B cell (primary cell): ENCODE measurements around the gene F13A1. TPM values are rescaled to one million over a fixed set of nuclear protein-coding genes. Genes with fewer than 3 reads are reported as not detected.

ENCODE experiments used
- ATAC-seq: fragments of 200-7000 bp; cut with Tn5 transposase; one replicate; pipeline ENCODE4 v1.10.0; 2021; ENCODE audit warnings: low read depth, mild to moderate bottlenecking, moderate number of reproducible peaks, moderate library complexity
- CTCF ChIA-PET: fragments of 350-600 bp; sonication (Branson Sonifier 250); formaldehyde crosslinking; loops from one replicate; lab custom pipeline; 2021; ENCODE audit warnings: antibody characterized with exemption, inconsistent platforms; lab: Charles Lee
- POLR2A ChIA-PET: fragments of 350-600 bp; sonication (Branson Sonifier 250); formaldehyde crosslinking; loops from one replicate; lab custom pipeline; 2021; ENCODE audit warnings: antibody characterized with exemption; lab: Charles Lee
- DNase-seq: peaks from one replicate; pipeline ENCODE4 v3.0.0; 2013
- H2AFZ ChIP-seq: 2 replicates; pipeline ENCODE4 v1.6.1; 2012; ENCODE audit warnings: mild to moderate bottlenecking, low read depth, low read length; ENCODE audit not compliant: insufficient read depth, poor library complexity, severe bottlenecking
- H3K27ac ChIP-seq, 2 donors: 1 replicate in 1 of 2; 2 replicates in 1 of 2; pipeline ENCODE4 v1.5.1; 2012 to 2013; ENCODE audit warnings: low read length in 2 of 2, mild to moderate bottlenecking in 2 of 2, moderate library complexity in 1 of 2
- H3K27me3 ChIP-seq, 4 experiments: fragments of 200-600 bp in 1 of 4; sonication (generic) in 1 of 4; replicated peaks in 1 of 4; 1 replicate in 2 of 4; 2 replicates in 2 of 4; pipeline versions ENCODE4 v1.6.1 to v1.7.0; 2013 to 2016; ENCODE audit warnings: low read length in 3 of 4, mild to moderate bottlenecking in 2 of 4, mixed read lengths in 1 of 4, moderate library complexity in 1 of 4; ENCODE audit not compliant: insufficient read depth in 4 of 4, control insufficient read depth in 3 of 4; ENCODE audit errors: control extremely low read depth in 1 of 4
- H3K36me3 ChIP-seq, 2 experiments: replicated peaks in 1 of 2; 1 replicate in 1 of 2; 2 replicates in 1 of 2; pipeline versions ENCODE4 v1.6.1 to v1.7.1; 2013; ENCODE audit warnings: low read length in 1 of 2; ENCODE audit not compliant: insufficient read depth in 2 of 2, control insufficient read depth in 1 of 2; ENCODE audit errors: control extremely low read depth in 1 of 2, extremely low read depth in 1 of 2
- H3K4me1 ChIP-seq, 2 donors: fragments of 200-600 bp in 1 of 2; sonication (generic) in 1 of 2; 1 replicate in 1 of 2; 2 replicates in 1 of 2; pipeline versions ENCODE4 v1.5.1 to v1.6.1; 2013 to 2017; ENCODE audit warnings: low read length in 2 of 2; ENCODE audit not compliant: control insufficient read depth in 2 of 2, insufficient read depth in 2 of 2
- H3K4me2 ChIP-seq: replicated peaks from 2 replicates; pipeline ENCODE3; 2012; ENCODE audit warnings: mild to moderate bottlenecking, low read depth, low read length; ENCODE audit not compliant: poor library complexity, severe bottlenecking
- H3K4me3 ChIP-seq, 5 experiments: fragments of 200-600 bp in 1 of 5; sonication (generic) in 1 of 5; 1 replicate in 3 of 5; 2 replicates in 2 of 5; pipeline versions ENCODE4 v1.5.1 to v1.7.0; 2011 to 2016; ENCODE audit warnings: low read length in 4 of 5, mild to moderate bottlenecking in 4 of 5, low read depth in 2 of 5, control low read depth in 1 of 5, moderate library complexity in 1 of 5; ENCODE audit not compliant: insufficient read depth in 1 of 5; ENCODE audit errors: control extremely low read depth in 1 of 5, extremely low read depth in 1 of 5
- H3K79me2 ChIP-seq: fragments of 200-600 bp; sonication (generic); one replicate; pipeline ENCODE4 v1.6.0; 2016; ENCODE audit warnings: low read length; ENCODE audit not compliant: control insufficient read depth, insufficient read depth
- H3K9ac ChIP-seq: fragments of 200-600 bp; sonication (generic); 2 replicates; pipeline ENCODE4 v1.6.1; 2017; ENCODE audit warnings: mild to moderate bottlenecking, low read length, moderate library complexity
- H3K9me3 ChIP-seq, 3 donors: one replicate each; pipeline versions ENCODE4 v1.6.1 to v1.7.1; 2013; ENCODE audit warnings: low read length in 2 of 3; ENCODE audit not compliant: control insufficient read depth in 2 of 3, insufficient read depth in 1 of 3; ENCODE audit errors: control extremely low read depth in 1 of 3
- H4K20me1 ChIP-seq: 2 replicates; pipeline ENCODE4 v1.6.0; 2012; ENCODE audit warnings: mild to moderate bottlenecking, low read length; ENCODE audit not compliant: insufficient read depth, control insufficient read depth, poor library complexity, severe bottlenecking
- H3K27ac Mint-ChIP-seq: one replicate; pipeline ENCODE4 v1.8.0; 2021; ENCODE audit warnings: mixed read lengths
- H3K27me3 Mint-ChIP-seq: one replicate; pipeline ENCODE4 v1.8.0; 2021; ENCODE audit warnings: mixed read lengths
- H3K4me1 Mint-ChIP-seq: one replicate; pipeline ENCODE4 v1.8.0; 2021; ENCODE audit warnings: mixed read lengths
- H3K4me3 Mint-ChIP-seq: one replicate; pipeline ENCODE4 v1.8.0; 2021; ENCODE audit warnings: mixed read lengths
- H3K9me3 Mint-ChIP-seq: one replicate; pipeline ENCODE4 v1.8.0; 2022; ENCODE audit warnings: mixed read lengths; ENCODE audit not compliant: insufficient read depth
- EZH2 ChIP-seq: IDR thresholded peaks from 2 replicates; pipeline ENCODE4 v1.6.1; 2012; ENCODE audit warnings: borderline replicate concordance, low read depth, mild to moderate bottlenecking, moderate library complexity, low read length; ENCODE audit not compliant: insufficient read depth, poor library complexity, severe bottlenecking
- WGBS: methylation state at CpG from one replicate; pipeline ENCODE4 v1.1.5; 2013; ENCODE audit warnings: missing lambda C conversion rate; ENCODE audit not compliant: insufficient coverage; 5-methylcytosine and 5-hydroxymethylcytosine counted together
- intact Hi-C: fragments of 100-400 bp; cut with micrococcal nuclease; formaldehyde crosslinking; loops from one replicate; pipeline ENCODE4 v1.10.0; 2022
- polyA plus RNA-seq: library from polyadenylated mRNA; depleted of rRNA; stranded (reverse); fragments of >200 nt; gene quantifications from 2 replicates; pipeline ENCODE4 v1.2.3, GENCODE V29; 2012
- total RNA-seq, 2 donors: library from RNA; stranded (reverse); fragments of 120-200 nt in 1 of 2; gene quantifications; 1 replicate in 1 of 2; 2 replicates in 1 of 2; pipeline versions ENCODE4 v1.2.3 to v1.2.4, GENCODE V29; 2013 to 2022
- TF ChIP-seq, protein P1 (sequence below): fragments of 200-600 bp; IDR thresholded peaks from one replicate; pipeline ENCODE4 v1.8.0; 2022; ENCODE audit warnings: antibody characterized with exemption, mild to moderate bottlenecking

The F13A1 gene
- total and polyA plus RNA-seq, 2 donors (not counting 1 experiment from before 2014, with no cell fraction given), result 0.43 to 2.0 TPM

DNA sequence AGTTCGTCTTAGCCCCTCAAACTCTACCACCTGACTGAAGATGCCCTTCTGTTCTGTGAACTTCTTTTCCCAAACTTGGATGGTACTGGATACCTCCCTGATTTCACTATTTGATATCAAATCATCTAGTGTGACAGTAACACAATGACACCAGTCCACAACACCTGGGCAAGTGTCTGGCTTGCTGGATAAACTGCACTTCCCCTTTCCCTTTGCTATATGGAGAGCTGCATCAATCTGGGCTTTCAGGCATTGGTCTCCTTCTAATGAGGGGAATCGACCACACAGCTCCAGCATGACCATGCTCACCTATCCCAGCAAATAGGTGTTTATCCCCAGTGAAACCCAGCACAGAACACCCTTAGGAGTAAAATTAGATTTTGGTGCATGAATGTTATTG, 3.1 kb downstream of the F13A1 start:
- ChIA-PET CTCF (interaction anchor here (1.1 to 1.4 kb wide), 3 partner anchors 228 to 260 kb away, joined by 3 to 5 read pairs (median 3); no protein-coding TSS in a partner anchor), POLR2A (no interaction called here)
- Histone ChIP-seq H2AFZ (no peak overlapping the region), H3K79me2 (no peaks in the 10 kb centered on the region), H3K4me2 (no peak overlapping the region), H3K36me3 (no peaks in the 10 kb centered on the region), H3K4me1 (peaks cover 17 to 21% of the 10 kb centered on the region in 2 donors), H3K4me3 (no peak overlapping the region), H3K27me3 (peaks cover 0 to 43% (median 31%) of the 10 kb centered on the region in 4 experiments), H3K27ac (no peak overlapping the region), H3K9ac (no peak overlapping the region), H4K20me1 (no peaks in the 10 kb centered on the region), H3K9me3 (peaks cover 0 to 6% (median 0%) of the 10 kb centered on the region in 3 donors)
- H3K27me3 Mint-ChIP-seq, result peaks cover 67% of the 10 kb centered on the region
- DNase-seq (no peak), ATAC-seq (no peak)
- no peak overlapping the region for H3K4me3 Mint-ChIP-seq
- no peaks in the 10 kb centered on the region for H3K9me3 Mint-ChIP-seq
- WGBS, result 100% methylated on average over 1 of the region's 2 CpGs
- intact Hi-C loops, result no loop called here
- no peak overlapping the region for H3K27ac Mint-ChIP-seq
- TF ChIP-seq, protein P1, sequence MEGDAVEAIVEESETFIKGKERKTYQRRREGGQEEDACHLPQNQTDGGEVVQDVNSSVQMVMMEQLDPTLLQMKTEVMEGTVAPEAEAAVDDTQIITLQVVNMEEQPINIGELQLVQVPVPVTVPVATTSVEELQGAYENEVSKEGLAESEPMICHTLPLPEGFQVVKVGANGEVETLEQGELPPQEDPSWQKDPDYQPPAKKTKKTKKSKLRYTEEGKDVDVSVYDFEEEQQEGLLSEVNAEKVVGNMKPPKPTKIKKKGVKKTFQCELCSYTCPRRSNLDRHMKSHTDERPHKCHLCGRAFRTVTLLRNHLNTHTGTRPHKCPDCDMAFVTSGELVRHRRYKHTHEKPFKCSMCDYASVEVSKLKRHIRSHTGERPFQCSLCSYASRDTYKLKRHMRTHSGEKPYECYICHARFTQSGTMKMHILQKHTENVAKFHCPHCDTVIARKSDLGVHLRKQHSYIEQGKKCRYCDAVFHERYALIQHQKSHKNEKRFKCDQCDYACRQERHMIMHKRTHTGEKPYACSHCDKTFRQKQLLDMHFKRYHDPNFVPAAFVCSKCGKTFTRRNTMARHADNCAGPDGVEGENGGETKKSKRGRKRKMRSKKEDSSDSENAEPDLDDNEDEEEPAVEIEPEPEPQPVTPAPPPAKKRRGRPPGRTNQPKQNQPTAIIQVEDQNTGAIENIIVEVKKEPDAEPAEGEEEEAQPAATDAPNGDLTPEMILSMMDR, result no peak
- TF ChIP-seq EZH2, result no peak
- H3K4me1 Mint-ChIP-seq, result peaks cover 25% of the 10 kb centered on the region

DNA sequence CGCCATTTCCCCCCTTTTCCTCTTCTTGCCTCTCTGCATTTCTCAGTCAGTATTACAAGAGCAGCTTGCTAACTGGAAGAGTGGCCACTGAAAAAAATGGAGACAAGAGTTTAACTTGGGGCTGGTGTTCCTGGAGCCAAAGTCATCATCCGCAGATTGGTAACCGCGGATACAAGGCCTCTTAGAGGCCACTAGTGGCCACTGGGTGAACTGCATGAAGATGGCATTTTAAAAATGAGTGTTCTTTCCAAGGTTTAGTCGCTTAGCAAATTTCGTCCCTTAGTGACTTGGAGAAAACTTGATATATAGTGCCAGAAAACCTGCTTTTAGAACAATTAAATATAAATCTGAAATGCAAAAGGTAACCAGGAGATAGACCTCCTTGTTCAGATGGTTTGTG, 4.8 kb downstream of the F13A1 start:
- Histone ChIP-seq H3K27ac (no peak overlapping the region), H3K79me2 (no peaks in the 10 kb centered on the region), H3K4me2 (no peak overlapping the region), H3K36me3 (no peaks in the 10 kb centered on the region), H3K27me3 (peaks cover 0 to 29% (median 23%) of the 10 kb centered on the region in 4 experiments), H3K9ac (no peak overlapping the region), H3K4me1 (peaks cover 15 to 18% of the 10 kb centered on the region in 2 donors), H3K4me3 (no peak overlapping the region), H2AFZ (no peak overlapping the region), H3K9me3 (peaks cover 0 to 6% (median 0%) of the 10 kb centered on the region in 3 donors), H4K20me1 (no peaks in the 10 kb centered on the region)
- intact Hi-C loops, result loop anchor here (2.0 kb wide), 2 partner anchors 15 to 231 kb away; no protein-coding TSS in a partner anchor
- TF ChIP-seq EZH2, result no peak
- TF ChIP-seq, protein P1, result peak; percentile 89
- WGBS, result 10% methylated on average over 3 of the region's 6 CpGs
- H3K9me3 Mint-ChIP-seq, result no peaks in the 10 kb centered on the region
- ATAC-seq (peak; percentile 48), DNase-seq (peak; percentile 62)
- H3K4me3 Mint-ChIP-seq, result no peak overlapping the region
- ChIA-PET POLR2A (no interaction called here), CTCF (interaction anchor here (1.0 to 1.7 kb wide), 2 partner anchors 12 to 212 kb away, joined by 3 to 5 read pairs; no protein-coding TSS in a partner anchor)
- no peak overlapping the region for H3K27ac Mint-ChIP-seq
- H3K27me3 Mint-ChIP-seq, result peaks cover 60% of the 10 kb centered on the region
- H3K4me1 Mint-ChIP-seq, result peaks cover 20% of the 10 kb centered on the region
